H1 (cell line): ENCODE data around the gene DEGS2. TPM values are rescaled to one million over a fixed set of nuclear protein-coding genes. Genes with fewer than 3 reads are reported as not detected.

Source experiments
- CTCF ChIA-PET: fragments of 300-600 bp; sonication (Branson Sonifier 250); formaldehyde crosslinking; loops from one replicate; lab custom pipeline; 2021; ENCODE audit not compliant: partially characterized antibody; lab: Charles Lee
- POLR2A ChIA-PET: fragments of 300-600 bp; sonication (Branson Sonifier 250); formaldehyde crosslinking; loops from one replicate; lab custom pipeline; 2021; ENCODE audit warnings: inconsistent platforms; ENCODE audit not compliant: partially characterized antibody; lab: Charles Lee
- DNase-seq, 2 experiments: peaks; one replicate each; pipeline versions ENCODE4 v3.0.0 to v3.0.0-alpha.2; 2010 to 2022; ENCODE audit warnings: low spot score in 2 of 2, low read depth in 1 of 2, mixed read lengths in 1 of 2
- FAIRE-seq: peaks from 2 replicates; lab custom pipeline; 2011; peaks lifted over from hg19 to GRCh38; lab: Jason Lieb, UNC
- H2AFZ ChIP-seq: 2 replicates; pipeline ENCODE4 v1.8.1; 2012; ENCODE audit warnings: low read length, inconsistent platforms
- H2AK5ac ChIP-seq: 2 replicates; pipeline ENCODE4 v1.6.1; 2013; ENCODE audit warnings: low read depth, low read length
- H2BK120ac ChIP-seq: replicated peaks from 2 replicates; pipeline ENCODE3; 2013; ENCODE audit warnings: low read depth, low read length, inconsistent platforms
- H2BK12ac ChIP-seq: 2 replicates; pipeline ENCODE4 v1.6.1; 2013; ENCODE audit warnings: low read depth, low read length
- H2BK15ac ChIP-seq: 2 replicates; pipeline ENCODE4 v1.6.1; 2013; ENCODE audit warnings: low read length
- H2BK20ac ChIP-seq: 2 replicates; pipeline ENCODE4 v1.6.1; 2013; ENCODE audit warnings: low read length
- H2BK5ac ChIP-seq: 2 replicates; pipeline ENCODE4 v1.6.1; 2013; ENCODE audit warnings: low read depth, low read length
- H3K14ac ChIP-seq: 2 replicates; pipeline ENCODE4 v1.6.1; 2013; ENCODE audit warnings: inconsistent platforms; ENCODE audit not compliant: insufficient read length
- H3K18ac ChIP-seq: 2 replicates; pipeline ENCODE4 v1.6.1; 2013; ENCODE audit warnings: low read length; ENCODE audit errors: extremely low read depth
- H3K23ac ChIP-seq: 2 replicates; pipeline ENCODE4 v1.6.1; 2013; ENCODE audit warnings: inconsistent platforms; ENCODE audit not compliant: insufficient read length
- H3K23me2 ChIP-seq: 2 replicates; pipeline ENCODE4 v1.6.1; 2013; ENCODE audit warnings: low read depth, low read length
- H3K27ac ChIP-seq: 2 replicates; pipeline ENCODE4 v1.6.1; 2011; ENCODE audit warnings: low read depth, low read length, inconsistent platforms
- H3K27me3 ChIP-seq, 4 experiments: replicated peaks in 1 of 4; 1 replicate in 1 of 4; 2 replicates in 3 of 4; pipeline versions ENCODE4 v1.6.1 to v1.8.1; 2011 to 2013; ENCODE audit warnings: low read length in 3 of 4, mild to moderate bottlenecking in 3 of 4, inconsistent platforms in 2 of 4, mixed read lengths in 2 of 4, moderate library complexity in 1 of 4; ENCODE audit not compliant: control insufficient read depth in 3 of 4, insufficient read depth in 3 of 4; ENCODE audit errors: extremely low read depth in 1 of 4
- H3K36me3 ChIP-seq, 4 experiments: 2 replicates each; pipeline versions ENCODE4 v1.6.1 to v1.8.1; 2011 to 2013; ENCODE audit warnings: mild to moderate bottlenecking in 4 of 4, low read length in 3 of 4, moderate library complexity in 2 of 4, control low read depth in 1 of 4, inconsistent platforms in 1 of 4; ENCODE audit not compliant: insufficient read depth in 4 of 4, control insufficient read depth in 2 of 4
- H3K4ac ChIP-seq: replicated peaks from 2 replicates; pipeline ENCODE3; 2013; ENCODE audit warnings: low read length, low read depth, mixed read lengths, inconsistent platforms; ENCODE audit not compliant: insufficient read length
- H3K4me1 ChIP-seq, 4 experiments: replicated peaks in 1 of 4; 1 replicate in 1 of 4; 2 replicates in 3 of 4; pipeline versions ENCODE4 v1.6.1 to v1.8.1; 2011 to 2013; ENCODE audit warnings: low read length in 3 of 4, inconsistent platforms in 2 of 4, mixed read lengths in 1 of 4; ENCODE audit not compliant: insufficient read depth in 4 of 4, control insufficient read depth in 3 of 4
- H3K4me2 ChIP-seq, 2 experiments: 2 replicates each; pipeline versions ENCODE4 v1.6.1 to v1.8.1; 2011 to 2013; ENCODE audit warnings: low read depth in 2 of 2, low read length in 2 of 2, control low read depth in 1 of 2, inconsistent platforms in 1 of 2, mild to moderate bottlenecking in 1 of 2; ENCODE audit not compliant: insufficient read depth in 1 of 2
- H3K4me3 ChIP-seq, 4 experiments: fragments of 200-600, 300-600 bp in 1 of 4; sonication (generic), shearing (Covaris generic), sonication (Bioruptor Twin) in 1 of 4; 2 replicates each; pipeline versions ENCODE4 v1.5.1 to v1.8.1; 2011 to 2016; ENCODE audit warnings: low read length in 4 of 4, low read depth in 3 of 4, control low read depth in 2 of 4, inconsistent platforms in 2 of 4, mild to moderate bottlenecking in 2 of 4, mixed read lengths in 1 of 4, moderate library complexity in 1 of 4; ENCODE audit not compliant: insufficient read depth in 2 of 4; ENCODE audit errors: extremely low read depth in 1 of 4
- H3K56ac ChIP-seq: replicated peaks from 2 replicates; pipeline ENCODE3; 2013; ENCODE audit warnings: low read depth, mild to moderate bottlenecking, mixed read lengths, low read length, inconsistent platforms; ENCODE audit not compliant: insufficient read length
- H3K79me1 ChIP-seq: 2 replicates; pipeline ENCODE4 v1.6.1; 2013; ENCODE audit warnings: low read depth, low read length, control low read depth
- H3K79me2 ChIP-seq, 2 experiments: 2 replicates each; pipeline versions ENCODE4 v1.6.1 to v1.8.1; 2012 to 2013; ENCODE audit warnings: low read length in 2 of 2, mild to moderate bottlenecking in 2 of 2, inconsistent platforms in 1 of 2; ENCODE audit not compliant: insufficient read depth in 2 of 2, control insufficient read depth in 1 of 2
- H3K9ac ChIP-seq, 4 experiments: replicated peaks in 1 of 4; 1 replicate in 1 of 4; 2 replicates in 3 of 4; pipeline versions ENCODE4 v1.6.1 to v1.8.1; 2011 to 2013; ENCODE audit warnings: low read depth in 3 of 4, low read length in 3 of 4, control low read depth in 2 of 4, mild to moderate bottlenecking in 2 of 4, moderate library complexity in 2 of 4, inconsistent platforms in 1 of 4; ENCODE audit errors: extremely low read depth in 1 of 4
- H3K9me3 ChIP-seq, 2 experiments: 2 replicates each; pipeline versions ENCODE4 v1.6.1 to v1.8.1; 2012 to 2013; ENCODE audit warnings: mild to moderate bottlenecking in 2 of 2, moderate library complexity in 2 of 2, control low read depth in 1 of 2, inconsistent platforms in 1 of 2, low read depth in 1 of 2, low read length in 1 of 2, mixed read lengths in 1 of 2; ENCODE audit not compliant: insufficient read depth in 2 of 2
- H4K20me1 ChIP-seq, 2 experiments: replicated peaks in 1 of 2; 2 replicates each; pipeline versions ENCODE3 to v1.8.1; 2011 to 2013; ENCODE audit warnings: inconsistent platforms in 2 of 2, low read length in 2 of 2, mild to moderate bottlenecking in 1 of 2; ENCODE audit not compliant: insufficient read depth in 2 of 2, control insufficient read depth in 1 of 2
- H4K5ac ChIP-seq: 2 replicates; pipeline ENCODE4 v1.6.1; 2013; ENCODE audit warnings: low read length, low read depth, mixed read lengths, inconsistent platforms; ENCODE audit not compliant: insufficient read length
- H4K8ac ChIP-seq: 2 replicates; pipeline ENCODE4 v1.8.0; 2013; ENCODE audit warnings: mild to moderate bottlenecking, moderate library complexity, low read length, inconsistent platforms; ENCODE audit not compliant: insufficient read depth; ENCODE audit errors: extremely low read depth
- H4K91ac ChIP-seq: replicated peaks from 2 replicates; pipeline ENCODE3; 2013; ENCODE audit warnings: low read length, mixed read lengths, inconsistent platforms; ENCODE audit not compliant: insufficient read length
- CBX8 ChIP-seq: fragments of 300-800, 300-1000 bp; sonication (generic); IDR thresholded peaks from 2 replicates; pipeline ENCODE4 v1.7.1; 2016; ENCODE audit warnings: low read depth, low read length, borderline replicate concordance
- EGR1 ChIP-seq: IDR thresholded peaks from 2 replicates; pipeline ENCODE4 v1.6.1; 2011; ENCODE audit warnings: low read depth, low read length, borderline replicate concordance
- EP300 ChIP-seq, 2 experiments: IDR thresholded peaks; 1 replicate in 1 of 2; 2 replicates in 1 of 2; pipeline ENCODE4 v1.6.1; 2011 to 2012; ENCODE audit warnings: low read depth in 2 of 2, low read length in 2 of 2, mild to moderate bottlenecking in 2 of 2, borderline replicate concordance in 1 of 2, inconsistent platforms in 1 of 2, moderate library complexity in 1 of 2
- GTF2F1 ChIP-seq: IDR thresholded peaks from 2 replicates; pipeline ENCODE4 v1.6.1; 2012; ENCODE audit warnings: low read depth, low read length, improper control_type of control experiment, borderline replicate concordance
- KDM5A ChIP-seq: fragments of 200-600 bp; IDR thresholded peaks from 2 replicates; pipeline ENCODE4 v1.7.1; 2012; ENCODE audit warnings: mild to moderate bottlenecking, low read length, inconsistent platforms, mixed read lengths
- MAFK ChIP-seq: IDR thresholded peaks from 2 replicates; pipeline ENCODE4 v1.6.1; 2012; ENCODE audit warnings: low read depth, mild to moderate bottlenecking, improper control_type of control experiment, low read length
- POLR2A ChIP-seq, 2 experiments: IDR thresholded peaks; 1 replicate in 1 of 2; 2 replicates in 1 of 2; pipeline ENCODE4 v1.6.1; 2011; ENCODE audit warnings: low read depth in 2 of 2, low read length in 2 of 2, mild to moderate bottlenecking in 2 of 2; ENCODE audit errors: control extremely low read depth in 1 of 2
- POU5F1 ChIP-seq: IDR thresholded peaks from 2 replicates; pipeline ENCODE4 v1.6.1; 2011; ENCODE audit warnings: low read depth, mild to moderate bottlenecking, low read length, moderate library complexity
- RBBP5 ChIP-seq: IDR thresholded peaks from 2 replicates; pipeline ENCODE4 v1.7.1; 2012; ENCODE audit warnings: low read depth, mild to moderate bottlenecking, inconsistent platforms, low read length, moderate library complexity, borderline replicate concordance
- SIN3A ChIP-seq, 2 experiments: IDR thresholded peaks in 1 of 2; conservative IDR thresholded peaks in 1 of 2; 2 replicates each; pipeline ENCODE4 v1.6.1; 2011 to 2012; ENCODE audit warnings: low read length in 2 of 2, improper control_type of control experiment in 1 of 2, low read depth in 1 of 2, mild to moderate bottlenecking in 1 of 2
- SP2 ChIP-seq: IDR thresholded peaks from 2 replicates; pipeline ENCODE4 v1.6.1; 2012; ENCODE audit warnings: mild to moderate bottlenecking, low read length, inconsistent platforms
- TCF12 ChIP-seq: IDR thresholded peaks from 2 replicates; pipeline ENCODE4 v1.6.1; 2011; ENCODE audit warnings: low read depth, mild to moderate bottlenecking, low read length
- WGBS, 2 experiments: shearing (Covaris generic) in 1 of 2; methylation state at CpG; one replicate each; pipeline versions ENCODE4 v1.1.6 to v1.1.7; 2013 to 2015; ENCODE audit warnings: low lambda C conversion rate in 2 of 2, mixed read lengths in 2 of 2, inconsistent platforms in 1 of 2, low coverage in 1 of 2, missing lambda C conversion rate in 1 of 2; ENCODE audit not compliant: insufficient replicate concordance in 2 of 2, insufficient coverage in 1 of 2, insufficient read length in 1 of 2; ENCODE audit errors: extremely low coverage in 1 of 2, missing lambda C conversion rate in 1 of 2; 5-methylcytosine and 5-hydroxymethylcytosine counted together
- polyA plus RNA-seq, 7 experiments: library from polyadenylated mRNA; depleted of rRNA in 3 of 7; stranded (reverse) in 5 of 7; unstranded in 2 of 7; fragments of >200 nt in 5 of 7; fragments of 200-250 nt in 2 of 7; gene quantifications; 1 replicate in 5 of 7; 2 replicates in 1 of 7; 4 replicates in 1 of 7; pipeline versions ENCODE4 v1.2.1 to v1.2.3, GENCODE V29; 2011 to 2013; ENCODE audit warnings: missing spikeins in 2 of 7, mixed read lengths in 2 of 7
- total RNA-seq: library from RNA; stranded (reverse); fragmentation: NEBNext Ultra II Directional; extraction: Animal tissue kit (Norgen Biotek cat#: 25700); gene quantifications from 2 replicates; pipeline ENCODE4 v1.2.1, GENCODE V29; 2021
- TF ChIP-seq, protein P1 (sequence below): IDR thresholded peaks from 2 replicates; pipeline ENCODE4 v1.6.1; 2011; ENCODE audit warnings: low read length, improper control_type of control experiment

The DEGS2 gene
- total and polyA plus RNA-seq, 2 of the 8 experiments (the other 6 are each of a cell fraction or from before 2014, with no cell fraction given), result 0.61 to 0.82 TPM

DNA sequence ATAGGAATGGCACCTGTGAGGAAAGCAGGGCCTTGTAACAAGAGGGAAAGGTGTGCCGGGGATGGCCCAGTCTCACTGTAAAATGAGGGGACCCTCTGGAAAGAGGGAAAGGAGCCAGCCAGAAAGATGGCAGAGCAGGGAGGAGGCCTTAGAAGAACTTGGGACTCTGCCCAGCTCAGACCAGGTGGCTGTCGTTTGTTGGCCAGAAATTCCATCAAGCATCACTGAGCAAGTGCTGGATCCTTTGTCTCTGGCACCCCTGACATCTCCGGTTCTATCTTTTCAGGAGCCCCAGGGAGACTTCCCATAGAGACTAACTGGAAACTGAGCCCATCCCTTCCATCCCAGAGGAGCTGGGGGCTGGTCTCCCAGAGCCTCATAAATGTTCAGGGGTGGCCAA lies 43.3 kb downstream of the DEGS2 start:
- Histone ChIP-seq H3K27me3 (no peaks in the 10 kb centered on the region), H4K20me1 (peaks cover 0 to 5% of the 10 kb centered on the region in 2 experiments), H4K5ac (no peak overlapping the region), H2BK15ac (no peak overlapping the region), H3K4me3 (no peak overlapping the region), H2AFZ (no peak overlapping the region), H3K56ac (no peak overlapping the region), H3K79me1 (no peaks in the 10 kb centered on the region), H2BK5ac (no peak overlapping the region), H2BK20ac (no peak overlapping the region), H2BK120ac (no peak overlapping the region), H3K18ac (no peak overlapping the region), H3K27ac (no peak overlapping the region), H3K9me3 (no peaks in the 10 kb centered on the region), H3K36me3 (no peaks in the 10 kb centered on the region), H3K23ac (no peak overlapping the region), H3K9ac (no peak overlapping the region), H3K23me2 (no peaks in the 10 kb centered on the region), H4K8ac (no peak overlapping the region), H3K4ac (no peak overlapping the region), H3K79me2 (no peaks in the 10 kb centered on the region), H4K91ac (no peak overlapping the region), H2AK5ac (no peak overlapping the region), H2BK12ac (no peak overlapping the region), H3K14ac (no peak overlapping the region), H3K4me2 (no peak overlapping the region), H3K4me1 (no peaks in the 10 kb centered on the region)
- no peak for DNase-seq
- WGBS, 2 experiments, result 96% methylated on average over 3 of the region's 3 CpGs; no CpG with 5 or more reads in 1 of the 2 experiments
- no peak for FAIRE-seq
- ChIA-PET CTCF (interaction anchor here (0.6 to 12.1 kb wide), 11 partner anchors 10 to 135 kb away, joined by 3 to 104 read pairs (median 4); no protein-coding TSS in a partner anchor), POLR2A (interaction anchor here (1.1 kb wide), 1 partner anchor 18 kb away, joined by 3 read pairs; no protein-coding TSS in a partner anchor)
- no peak for TF ChIP-seq SP2
- TF ChIP-seq GTF2F1, result no peak
- TF ChIP-seq POU5F1, result no peak
- TF ChIP-seq POLR2A (IDR thresholded peaks at IDR 0.05; ENCODE audit: control extremely low read depth in 1 of 2, low read depth in 2 of 2, low read length in 2 of 2), result no peak
- no peak for TF ChIP-seq EGR1
- TF ChIP-seq, protein P1, sequence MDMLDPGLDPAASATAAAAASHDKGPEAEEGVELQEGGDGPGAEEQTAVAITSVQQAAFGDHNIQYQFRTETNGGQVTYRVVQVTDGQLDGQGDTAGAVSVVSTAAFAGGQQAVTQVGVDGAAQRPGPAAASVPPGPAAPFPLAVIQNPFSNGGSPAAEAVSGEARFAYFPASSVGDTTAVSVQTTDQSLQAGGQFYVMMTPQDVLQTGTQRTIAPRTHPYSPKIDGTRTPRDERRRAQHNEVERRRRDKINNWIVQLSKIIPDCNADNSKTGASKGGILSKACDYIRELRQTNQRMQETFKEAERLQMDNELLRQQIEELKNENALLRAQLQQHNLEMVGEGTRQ, result no peak
- no peak for TF ChIP-seq RBBP5
- no peak for TF ChIP-seq CBX8
- no peak for TF ChIP-seq KDM5A
- no peak for TF ChIP-seq TCF12
- TF ChIP-seq SIN3A (conservative IDR thresholded peaks at IDR 0.05 in 1 of 2, IDR thresholded peaks at IDR 0.05 in 1 of 2; ENCODE audit: low read depth in 1 of 2, low read length in 2 of 2), result no peak
- TF ChIP-seq EP300 (IDR thresholded peaks at IDR 0.05; ENCODE audit: borderline replicate concordance in 1 of 2, low read depth in 2 of 2, low read length in 2 of 2), result no peak
- no peak for TF ChIP-seq MAFK
